K562 (cell line): ENCODE measurements around the gene NACA2. TPM values are rescaled to one million over a fixed set of nuclear protein-coding genes. Genes with fewer than 3 reads are reported as not detected.
A peak's percentile ranks its signal among the peaks of the same experiment; 100 is the strongest.

Source experiments
- DLX4 ChIP-seq: fragments of 250-450 bp; sonication (Bioruptor Pico); IDR thresholded peaks from 2 replicates; pipeline ENCODE4 v1.6.1; 2021; ENCODE audit warnings: mild to moderate bottlenecking
- EWSR1 ChIP-seq: fragments of 450-650 bp; IDR thresholded peaks from 2 replicates; pipeline ENCODE4 v1.6.1; 2018; ENCODE audit warnings: borderline replicate concordance, mild to moderate bottlenecking, low read depth, moderate library complexity; ENCODE audit not compliant: partially characterized antibody
- TRIM25 ChIP-seq: fragments of 450-650 bp; IDR thresholded peaks from 2 replicates; pipeline ENCODE4 v1.7.0; 2016; ENCODE audit warnings: borderline replicate concordance
- ZNF584 ChIP-seq: fragments of 200-800 bp; sonication (Bioruptor generic); IDR thresholded peaks from 2 replicates; pipeline ENCODE4 v1.6.1; 2016; ENCODE audit warnings: low read depth, mild to moderate bottlenecking, missing genetic modification characterization, missing compliant biosample characterization
- polyA plus RNA-seq, 8 experiments: library from polyadenylated mRNA; depleted of rRNA in 4 of 8; stranded (reverse) in 5 of 8; unstranded in 3 of 8; fragments of >200 nt; fragmentation: Nextera tagmentation in 2 of 8; fragmentation: Illumina TruSeq in 1 of 8; extraction: Ambion mirVana in 2 of 8; extraction: Trizol in 1 of 8; gene quantifications; 2 replicates each; pipeline versions ENCODE4 v1.2.1 to v1.2.3, GENCODE V29; 2011 to 2014; ENCODE audit warnings: inconsistent platforms in 1 of 8, missing spikeins in 1 of 8
- total RNA-seq, 7 experiments: library from RNA; depleted of rRNA in 6 of 7; stranded (reverse); fragments of >200 nt in 6 of 7; fragmentation: Illumina TruSeq in 2 of 7; extraction: Trizol in 2 of 7; gene quantifications; 2 replicates each; pipeline versions ENCODE4 v1.2.1 to v1.2.3, GENCODE V29; 2011 to 2021; ENCODE audit warnings: low replicate concordance in 1 of 7
- TF ChIP-seq, protein P1 (sequence below): sonication (generic); formaldehyde crosslinking; IDR thresholded peaks from 2 replicates; pipeline ENCODE4 v1.8.1; 2023; ENCODE audit warnings: mild to moderate bottlenecking, missing genetic modification reagents

Gene NACA2
- total and polyA plus RNA-seq, 9 of the 15 experiments (the other 6 are each of a cell fraction or from before 2014, with no cell fraction given) = 0.13 to 0.29 (median 0.23) TPM; not detected in 4

- no peak for TF ChIP-seq TRIM25
- TF ChIP-seq ZNF584 (CRISPR knock-in tag) = no peak
- TF ChIP-seq, protein P1, sequence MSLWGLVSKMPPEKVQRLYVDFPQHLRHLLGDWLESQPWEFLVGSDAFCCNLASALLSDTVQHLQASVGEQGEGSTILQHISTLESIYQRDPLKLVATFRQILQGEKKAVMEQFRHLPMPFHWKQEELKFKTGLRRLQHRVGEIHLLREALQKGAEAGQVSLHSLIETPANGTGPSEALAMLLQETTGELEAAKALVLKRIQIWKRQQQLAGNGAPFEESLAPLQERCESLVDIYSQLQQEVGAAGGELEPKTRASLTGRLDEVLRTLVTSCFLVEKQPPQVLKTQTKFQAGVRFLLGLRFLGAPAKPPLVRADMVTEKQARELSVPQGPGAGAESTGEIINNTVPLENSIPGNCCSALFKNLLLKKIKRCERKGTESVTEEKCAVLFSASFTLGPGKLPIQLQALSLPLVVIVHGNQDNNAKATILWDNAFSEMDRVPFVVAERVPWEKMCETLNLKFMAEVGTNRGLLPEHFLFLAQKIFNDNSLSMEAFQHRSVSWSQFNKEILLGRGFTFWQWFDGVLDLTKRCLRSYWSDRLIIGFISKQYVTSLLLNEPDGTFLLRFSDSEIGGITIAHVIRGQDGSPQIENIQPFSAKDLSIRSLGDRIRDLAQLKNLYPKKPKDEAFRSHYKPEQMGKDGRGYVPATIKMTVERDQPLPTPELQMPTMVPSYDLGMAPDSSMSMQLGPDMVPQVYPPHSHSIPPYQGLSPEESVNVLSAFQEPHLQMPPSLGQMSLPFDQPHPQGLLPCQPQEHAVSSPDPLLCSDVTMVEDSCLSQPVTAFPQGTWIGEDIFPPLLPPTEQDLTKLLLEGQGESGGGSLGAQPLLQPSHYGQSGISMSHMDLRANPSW = no peak
- TF ChIP-seq EWSR1 = peak; percentile 77
- no peak for TF ChIP-seq DLX4 (CRISPR knock-in tag)
Observed at GRCh38 chr17:61547113-61547512, 43.9 kb downstream of the NACA2 start (continued).
